NCI-H2196 treated with DMSO at 0.1 percent for 48 hours (cell line): ENCODE results near the gene PDE11A.
"Not testable (repeated sequence)": the region's sequence is repeated elsewhere in the genome, so short reads cannot be mapped to it uniquely, and the experiment has no call there.

Source experiments
- DNase-seq: peaks from one replicate; lab custom pipeline; 2025; ENCODE audit not compliant: unreplicated experiment; lab: John Stamatoyannopoulos, UW

The PDE11A gene

DNA sequence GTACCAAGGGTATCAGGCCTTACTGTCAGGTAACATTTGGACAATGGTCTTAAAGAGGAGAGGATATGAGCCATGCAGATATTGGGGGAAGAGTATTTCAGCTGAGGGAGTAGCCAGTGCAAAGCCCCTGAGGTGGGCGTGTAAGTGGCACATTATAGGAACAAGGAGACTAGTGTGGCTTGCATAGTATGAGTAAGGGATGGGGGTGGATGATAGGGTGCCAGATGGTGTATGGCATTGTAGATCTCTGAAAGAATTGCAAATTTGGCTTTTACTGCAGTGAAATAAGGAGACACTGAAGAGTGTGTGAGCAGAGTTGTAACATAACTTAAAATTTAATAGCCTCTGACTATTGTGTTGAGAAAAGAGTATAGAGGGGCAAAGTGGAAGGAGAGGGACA, 244.0 kb downstream of the PDE11A start:
- DNase-seq, result no peak

DNA sequence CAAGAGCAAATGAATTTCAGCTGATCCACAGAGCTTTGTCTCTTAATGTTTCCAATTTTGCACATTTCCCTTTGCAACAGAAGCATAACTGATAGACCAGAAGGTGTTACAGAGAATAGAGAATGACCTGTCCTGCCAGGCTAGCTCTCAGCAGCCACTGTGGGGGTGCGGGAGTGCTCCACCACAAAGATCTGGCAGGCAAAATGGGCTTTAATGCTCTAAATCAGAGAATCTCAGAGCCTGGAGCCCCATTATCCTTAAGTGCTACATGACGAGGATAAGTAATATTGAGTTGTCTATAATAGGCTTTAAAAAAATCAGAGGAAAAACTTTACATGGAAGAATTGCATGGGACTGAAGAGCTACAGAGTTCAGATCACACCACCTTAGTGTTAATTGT, 245.7 kb downstream of the PDE11A start:
- no peak for DNase-seq

DNA sequence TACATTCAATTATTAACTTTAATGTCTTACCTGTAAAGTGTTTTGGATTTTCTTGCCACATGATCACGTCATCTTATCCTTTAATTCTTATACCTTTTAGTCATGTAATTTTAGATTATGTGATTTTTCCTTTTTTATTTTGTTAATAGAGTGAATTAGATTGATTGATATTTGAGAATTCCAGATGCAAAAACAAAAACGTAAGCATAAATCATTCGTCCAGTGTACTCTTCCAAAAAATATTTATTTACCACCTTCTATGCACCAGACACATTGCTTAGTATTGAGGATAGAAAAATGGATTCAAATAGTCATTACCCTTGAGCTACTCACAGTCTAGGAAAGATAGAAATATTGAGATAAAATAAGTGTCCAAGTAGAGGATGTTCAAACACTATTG, 249.6 kb downstream of the PDE11A start:
- DNase-seq, result no peak

DNA sequence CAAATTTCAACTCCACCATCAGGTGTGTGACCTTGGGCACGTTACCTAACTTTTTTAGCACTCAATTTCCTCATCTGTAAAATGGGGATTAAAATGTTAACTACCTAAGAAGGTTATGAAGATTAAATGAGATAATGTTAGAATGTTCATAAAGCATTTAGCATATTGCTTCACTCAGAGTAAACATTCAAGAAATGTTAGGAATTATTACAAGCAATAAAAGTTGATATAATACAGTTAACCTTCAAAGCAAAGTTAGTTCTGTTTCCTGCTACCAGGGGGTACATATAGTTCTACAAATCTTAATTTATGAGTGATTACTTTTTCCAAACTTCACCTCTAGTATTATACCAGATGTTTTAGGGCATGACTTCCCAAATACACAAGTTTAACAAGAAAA, 254.2 kb downstream of the PDE11A start:
- DNase-seq, result no peak

DNA sequence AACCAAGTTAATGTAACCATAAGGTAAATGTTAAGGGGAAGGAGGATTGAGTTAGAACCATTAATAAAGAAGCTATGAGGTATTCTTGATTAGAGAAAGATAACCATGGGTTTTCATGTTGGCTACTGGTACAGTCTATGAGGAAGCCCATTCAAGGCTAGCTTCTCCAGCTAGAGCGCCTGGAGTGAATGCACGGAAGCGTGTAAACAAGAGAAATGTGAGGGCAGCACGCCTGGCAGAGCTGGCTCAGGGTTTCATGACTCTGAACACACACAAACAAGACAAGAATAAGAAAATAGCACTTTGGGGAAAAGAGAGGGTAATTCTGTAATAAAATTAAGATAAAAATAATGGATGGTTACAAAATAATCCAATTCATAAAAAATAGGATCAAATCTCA, 255.3 kb downstream of the PDE11A start:
- DNase-seq, result no peak

DNA sequence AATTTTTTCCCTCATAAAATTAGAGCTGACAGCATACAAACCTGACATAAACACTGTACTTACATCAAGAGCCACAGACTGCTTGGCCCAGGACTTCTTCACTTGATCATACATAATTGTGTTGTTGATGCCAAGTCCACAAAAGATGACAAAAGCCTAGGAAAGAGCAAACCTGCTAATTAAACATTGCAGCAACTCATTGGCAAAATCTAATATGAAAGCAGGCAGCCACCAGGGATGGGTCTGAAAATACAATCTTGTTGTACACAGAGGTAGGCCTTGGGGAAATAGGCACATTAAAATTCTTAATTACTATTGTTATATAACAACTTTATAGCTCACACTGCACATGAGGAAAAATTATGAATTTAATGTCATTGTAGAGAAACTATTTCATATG, 255.8 kb downstream of the PDE11A start:
- no peak for DNase-seq

DNA sequence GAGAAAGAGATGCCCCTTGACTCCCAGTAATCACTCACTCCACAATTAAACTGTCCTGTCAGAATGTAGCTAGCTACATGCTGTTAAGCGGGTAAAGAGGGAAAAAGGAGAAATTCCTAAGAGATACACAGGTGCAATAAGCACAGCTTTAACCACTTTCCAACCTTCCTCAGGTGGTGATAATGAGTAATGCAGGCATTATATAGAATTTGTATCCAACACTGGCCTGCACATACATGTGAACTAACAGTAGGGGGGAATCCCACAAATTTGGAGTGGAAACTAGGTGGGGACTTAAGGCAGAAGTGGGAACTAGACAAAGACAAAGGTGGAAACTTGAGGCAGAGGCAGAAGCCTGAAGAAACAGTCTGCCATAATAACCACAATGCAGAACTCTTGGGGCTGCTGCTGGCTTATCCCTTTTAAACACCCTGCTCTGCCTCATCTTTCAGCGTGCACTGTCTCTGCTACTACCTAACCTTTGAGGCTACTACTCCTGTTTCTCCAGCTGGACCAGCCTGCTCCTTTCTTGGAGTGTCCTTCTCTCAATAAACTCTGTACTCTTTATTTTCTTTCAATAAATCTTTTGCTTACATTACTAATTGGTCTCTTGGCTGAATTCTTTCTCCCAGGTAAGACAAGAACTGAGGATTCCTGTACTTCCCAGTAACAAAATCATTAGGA, 259.7 kb downstream of the PDE11A start:
- DNase-seq, result no peak

DNA sequence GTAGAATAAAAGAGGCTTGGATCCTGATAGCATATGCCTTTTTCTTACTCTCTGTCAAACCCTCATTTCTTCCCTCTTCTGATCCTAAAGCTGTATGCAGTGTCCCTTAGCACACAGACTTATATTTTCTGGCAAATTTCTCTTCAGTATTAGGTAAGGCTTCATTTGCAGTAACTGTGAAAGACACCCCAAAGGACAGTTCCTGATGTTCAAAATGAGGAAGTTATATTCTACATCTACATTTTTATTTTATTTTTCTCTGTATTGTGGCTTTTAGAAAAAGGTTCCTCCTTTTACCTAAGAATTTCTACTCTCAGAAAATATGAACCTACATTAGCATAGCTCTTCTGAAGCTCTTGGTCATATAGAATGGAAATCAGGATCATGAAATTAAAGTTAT, 261.7 kb downstream of the PDE11A start:
- no peak for DNase-seq

DNA sequence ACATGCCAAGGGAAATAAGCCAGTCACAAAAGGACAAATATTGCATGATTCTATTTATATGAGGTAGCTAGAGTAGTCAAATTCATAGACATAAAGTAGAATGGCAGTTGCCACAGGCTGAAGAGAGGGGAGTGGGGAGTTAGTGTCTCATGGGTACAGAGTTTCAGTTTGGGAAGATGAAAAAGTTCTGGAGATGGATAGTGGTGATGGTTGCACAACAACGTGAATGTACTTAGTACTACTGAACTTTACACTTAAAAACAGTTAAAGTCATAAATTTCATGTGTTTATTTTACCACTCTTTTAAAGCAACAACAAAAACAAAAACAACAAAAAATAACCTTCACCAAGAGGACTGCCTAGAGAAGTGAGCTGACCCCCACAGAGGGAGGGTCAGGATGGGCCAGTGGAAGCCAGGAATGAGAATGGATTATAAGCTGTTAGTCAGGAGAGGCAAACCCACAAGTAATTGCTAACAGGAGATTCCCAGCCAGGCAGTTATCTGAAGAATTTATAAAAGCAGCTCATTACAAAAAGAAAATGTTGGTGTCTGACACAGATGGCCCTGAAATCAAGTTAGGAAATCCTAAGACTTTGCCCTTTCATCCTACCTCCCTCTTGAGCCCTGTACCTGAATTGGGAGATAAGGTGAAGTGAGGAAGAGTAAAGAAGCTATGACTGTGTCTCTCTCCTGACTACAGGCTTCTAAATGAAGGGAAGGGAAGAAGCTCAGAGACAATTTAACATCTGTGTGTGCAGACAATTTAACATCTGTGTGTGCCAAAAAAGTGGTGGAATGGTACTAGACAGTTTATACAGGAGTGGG, 263.4 kb downstream of the PDE11A start:
- no peak for DNase-seq

DNA sequence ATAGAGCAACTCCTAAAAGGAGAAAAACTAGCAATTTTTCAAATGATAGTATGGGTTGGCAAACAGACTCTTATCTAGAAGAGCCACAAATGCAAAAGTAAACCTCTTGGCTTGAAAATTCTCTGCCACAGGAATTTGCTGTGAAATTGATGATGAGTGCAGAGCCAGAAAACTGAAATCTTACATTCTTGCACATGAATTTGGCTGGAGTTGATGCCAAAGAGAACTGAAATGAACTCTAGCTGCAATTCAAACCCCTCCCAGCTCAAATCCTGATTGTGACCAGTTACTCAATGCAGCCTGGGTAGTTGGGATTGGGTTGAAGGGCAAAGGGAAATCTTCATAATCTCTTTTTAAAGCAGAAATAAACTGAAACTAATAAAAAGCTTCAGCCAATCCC, 266.6 kb downstream of the PDE11A start:
- no peak for DNase-seq

DNA sequence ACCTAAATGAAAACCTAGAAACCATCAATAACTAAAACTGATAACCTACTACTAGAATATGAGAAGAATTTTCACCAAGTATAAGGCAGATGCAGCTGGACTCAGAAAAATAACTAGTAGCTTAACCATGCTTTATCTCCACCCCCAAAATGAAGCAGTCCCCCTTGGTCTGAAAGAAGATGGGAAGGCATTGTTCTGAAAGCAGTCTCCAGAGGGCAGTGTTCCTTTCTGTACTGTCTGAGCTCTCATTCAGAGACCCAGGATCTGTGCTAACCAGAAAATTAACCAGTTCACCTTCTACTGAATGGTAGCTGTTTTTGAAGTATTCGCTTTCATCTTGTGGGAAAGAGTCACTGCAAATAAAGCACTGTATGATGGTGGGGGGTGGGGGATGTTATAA, 273.0 kb downstream of the PDE11A start:
- no peak for DNase-seq

DNA sequence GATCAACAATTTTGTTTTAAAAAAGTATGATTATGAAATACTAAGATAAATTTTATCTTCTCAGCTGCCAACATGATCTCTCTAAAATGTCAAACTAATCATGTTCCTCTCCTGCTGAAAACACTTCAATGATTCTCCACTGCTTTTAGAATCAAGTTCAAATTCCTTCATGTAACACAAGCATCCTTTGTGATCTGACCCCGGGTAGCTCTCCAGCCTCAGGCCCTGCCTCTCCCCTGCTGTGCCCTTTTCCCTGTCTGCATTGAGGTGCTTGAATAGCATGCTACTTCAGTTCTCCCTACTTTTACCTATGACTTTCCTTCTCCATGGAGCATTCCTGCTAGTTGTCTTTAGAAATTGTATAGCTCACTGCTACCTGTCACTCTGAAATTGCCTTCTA, 274.8 kb downstream of the PDE11A start:
- no peak for DNase-seq

DNA sequence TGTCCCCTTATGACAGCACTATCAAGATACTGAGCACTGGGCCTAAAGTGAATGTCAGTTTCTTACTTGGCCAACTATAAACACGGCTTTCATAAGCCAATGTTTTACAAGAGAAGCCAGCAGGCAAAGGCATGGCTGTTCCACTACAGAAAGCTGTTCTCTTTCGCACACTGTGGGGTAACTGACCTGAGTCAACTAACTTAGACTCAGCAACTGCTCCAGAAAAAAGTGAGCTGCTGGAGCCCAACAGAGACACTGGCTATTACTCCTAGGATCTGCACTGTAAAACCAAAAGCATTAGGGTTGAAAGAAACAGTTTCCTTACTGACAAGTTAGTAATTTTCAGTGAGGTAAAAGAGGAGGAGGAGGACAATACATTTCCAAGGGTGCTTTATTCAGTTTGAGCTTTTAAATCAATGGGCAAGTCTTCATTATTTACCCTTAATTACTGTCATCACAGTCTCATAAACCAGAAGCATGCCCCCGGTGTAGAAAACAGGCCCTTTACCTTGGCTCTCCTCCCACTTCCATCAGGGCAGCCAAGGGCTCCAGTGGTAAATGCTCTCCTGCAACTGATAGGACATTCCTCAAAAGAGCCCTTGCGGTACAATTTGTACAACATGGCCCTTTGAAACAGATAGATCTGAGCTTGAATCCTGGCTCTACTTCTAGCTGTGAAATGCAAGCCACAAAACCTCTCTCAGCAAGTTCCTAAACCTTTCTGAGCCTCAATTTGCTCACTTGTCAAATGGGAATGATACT, 275.7 kb downstream of the PDE11A start:
- DNase-seq, result no peak

DNA sequence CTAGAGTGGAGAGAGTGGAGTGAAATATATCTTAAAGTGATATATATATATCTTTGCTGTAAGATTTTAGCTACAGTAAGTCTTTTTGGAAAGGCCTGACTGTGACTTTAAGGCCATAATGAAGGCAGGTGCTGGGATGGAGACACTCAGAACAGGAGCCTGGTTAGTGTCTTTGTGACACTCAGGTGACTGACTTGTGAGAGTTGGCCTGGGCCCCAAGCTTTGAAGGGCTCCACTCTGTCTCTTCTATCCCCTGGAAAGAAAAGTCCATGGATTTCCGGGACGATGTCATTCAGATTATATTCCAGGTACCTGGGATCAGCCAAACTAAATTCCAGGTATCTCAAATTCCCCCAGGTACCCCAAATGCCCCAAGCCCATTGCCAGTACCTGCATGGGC, 276.6 kb downstream of the PDE11A start:
- DNase-seq, result no peak

DNA sequence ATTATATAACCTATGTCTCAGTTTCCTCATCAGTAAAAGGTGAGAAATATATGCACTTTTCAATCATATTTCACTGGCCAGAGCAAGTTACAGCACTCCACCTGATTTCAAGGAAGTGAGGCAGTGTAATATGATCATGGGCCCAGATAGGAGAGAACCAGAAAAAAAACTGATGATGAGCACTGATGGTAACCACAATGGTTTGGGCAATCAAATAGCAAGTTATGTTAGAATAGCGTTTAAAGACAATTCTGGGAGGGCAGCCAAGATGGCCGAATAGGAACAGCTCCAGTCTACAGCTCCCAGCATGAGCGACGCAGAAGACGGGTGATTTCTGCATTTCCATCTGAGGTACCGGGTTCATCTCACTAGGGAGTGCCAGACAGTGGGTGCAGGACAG, 287.4 kb downstream of the PDE11A start:
- not testable (repeated sequence) for DNase-seq

DNA sequence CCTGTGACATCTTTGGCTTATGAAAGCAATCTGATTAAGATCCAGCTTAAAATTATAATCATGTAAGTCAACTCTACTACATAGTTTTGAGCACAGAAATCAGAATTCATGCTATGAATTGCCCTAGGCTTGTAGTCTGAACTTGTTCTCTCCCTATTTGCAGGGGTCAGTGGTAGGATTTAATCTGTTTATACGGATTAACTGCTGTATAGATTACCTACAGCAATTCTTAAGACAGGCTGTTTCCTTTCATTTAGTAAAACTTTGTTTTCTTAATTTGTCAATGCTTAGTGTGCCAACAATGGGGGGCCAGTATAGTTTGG, 287.9 kb downstream of the PDE11A start:
- no peak for DNase-seq

DNA sequence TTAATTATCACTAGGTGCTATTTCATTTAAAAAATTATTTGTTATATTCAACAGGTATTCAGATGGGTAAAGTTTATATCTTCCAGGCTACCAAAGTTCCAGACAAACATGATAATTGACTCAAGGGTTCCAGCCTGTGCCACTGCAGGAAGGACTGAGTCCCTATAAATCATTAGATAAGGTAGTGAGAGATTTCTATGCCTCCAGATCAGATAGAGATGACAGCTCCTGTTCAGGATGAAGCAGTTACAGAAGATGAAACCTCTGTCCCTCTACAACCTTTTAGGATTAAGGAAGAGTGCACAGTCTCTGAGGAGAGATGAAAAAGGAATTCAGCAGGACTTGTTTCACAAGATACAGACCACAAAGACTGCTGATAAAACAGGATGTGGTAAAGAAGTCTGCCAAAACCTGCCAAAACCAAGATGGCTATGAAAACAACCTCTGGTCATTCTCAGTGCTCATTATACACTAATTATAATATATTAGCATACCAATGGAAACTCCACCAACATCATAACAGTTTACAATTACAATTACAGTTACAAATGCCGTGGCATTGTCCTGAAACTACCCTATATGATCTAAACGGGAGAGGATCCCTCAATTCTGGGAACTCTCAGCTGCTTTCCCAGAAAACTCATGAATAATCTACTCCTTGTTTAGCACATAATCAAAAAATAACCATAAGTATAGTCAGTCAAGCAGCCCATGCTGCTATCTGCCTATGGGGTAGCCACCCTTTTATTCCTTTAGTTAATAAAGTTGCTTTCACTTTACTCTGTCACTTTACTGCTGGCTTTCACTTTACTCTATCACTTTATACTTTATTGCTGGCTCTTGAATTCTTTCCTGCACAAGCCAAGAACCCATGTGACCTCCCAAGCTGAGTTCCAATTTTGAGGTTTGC, 288.5 kb downstream of the PDE11A start:
- DNase-seq, result no peak

DNA sequence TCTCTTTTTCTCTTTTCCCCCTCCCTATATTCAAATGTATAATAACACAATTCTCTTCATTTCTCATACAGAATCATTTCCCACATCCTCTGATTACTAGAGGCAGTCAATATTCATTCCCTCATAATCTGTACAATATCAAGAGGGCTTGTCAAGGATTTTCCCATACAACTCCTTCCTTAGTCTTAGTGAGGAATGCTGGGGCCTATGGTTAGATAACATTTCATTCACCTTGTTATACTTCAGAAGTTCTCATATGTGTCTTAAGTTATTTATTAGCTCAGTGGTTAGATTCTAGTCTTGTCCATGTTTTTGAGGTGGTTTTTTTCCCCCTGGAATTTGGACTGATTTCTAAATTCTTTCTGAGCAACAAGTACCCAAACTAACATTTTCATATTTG, 289.5 kb downstream of the PDE11A start:
- no peak for DNase-seq

DNA sequence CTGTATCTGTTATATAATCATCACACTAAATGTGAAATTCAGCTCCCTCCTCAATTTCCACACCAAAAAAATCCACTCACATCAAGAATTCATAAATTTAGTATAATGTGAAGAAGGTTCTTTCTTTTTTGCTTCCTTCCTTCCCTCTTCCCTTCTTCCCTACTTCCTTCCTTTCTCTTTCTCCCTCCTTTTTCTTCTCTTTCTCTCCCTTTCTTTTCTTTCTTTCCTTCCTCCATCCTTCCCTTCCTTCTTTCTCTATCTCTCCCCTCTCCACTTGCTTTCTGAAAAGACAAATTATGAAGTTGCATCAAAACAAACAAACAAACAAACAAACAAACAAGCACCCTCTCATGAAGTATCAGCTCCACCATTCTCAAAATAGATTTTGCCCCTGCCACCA, 290.0 kb downstream of the PDE11A start:
- no peak for DNase-seq

DNA sequence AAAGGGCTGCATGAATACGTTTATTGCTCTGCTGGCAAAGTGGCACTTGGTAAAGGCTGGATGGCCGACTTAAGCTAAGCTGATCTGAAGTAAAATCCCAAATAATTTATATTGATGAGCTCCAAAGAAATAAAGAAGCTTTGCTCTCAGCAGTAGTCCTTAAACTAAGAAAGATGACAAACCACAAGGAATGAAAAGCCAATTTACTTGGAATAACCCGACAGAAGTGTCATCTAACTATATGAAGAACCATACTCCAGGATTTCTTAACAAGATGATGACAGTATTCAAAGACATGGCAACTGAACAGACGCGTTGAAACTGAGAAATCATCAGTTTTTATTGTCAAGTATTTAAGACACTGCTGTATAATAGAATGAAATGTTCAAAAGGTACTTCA, 294.1 kb downstream of the PDE11A start:
- DNase-seq, result no peak

DNA sequence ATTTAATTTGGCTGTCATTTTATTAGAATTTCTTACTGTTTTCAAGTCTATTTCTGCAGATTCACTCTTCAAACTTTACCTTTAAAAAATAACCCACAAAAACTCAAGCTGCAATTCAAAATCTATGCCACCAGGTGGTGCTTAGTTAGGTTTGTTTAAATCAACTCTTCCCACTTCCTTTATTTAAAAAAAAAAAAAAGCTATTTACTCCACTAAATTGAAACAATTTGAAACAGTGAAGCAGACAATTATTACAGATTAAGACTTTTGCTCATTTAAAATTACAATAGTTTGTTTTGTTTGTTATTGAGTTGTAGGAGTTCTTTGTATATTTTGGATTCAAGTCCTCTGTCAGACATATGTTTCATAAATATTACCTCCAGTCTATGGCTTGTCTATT, 300.0 kb downstream of the PDE11A start:
- DNase-seq, result no peak
